A172 (cell line): ENCODE measurements around the gene TMEM175. TPM values are rescaled to one million over a fixed set of nuclear protein-coding genes. Genes with fewer than 3 reads are reported as not detected.

Experiments used
- DNase-seq: peaks from one replicate; pipeline ENCODE4 v3.0.0-alpha.2; 2015; ENCODE audit warnings: low spot score
- total RNA-seq: library from RNA; depleted of rRNA; stranded (reverse); fragments of >200 nt; shearing (Covaris generic); gene quantifications from 2 replicates; pipeline ENCODE4 v1.2.3, GENCODE V29; 2014; rRNA removed

TMEM175 gene
- total RNA-seq, 1 experiment from 2014 or later: 27.5 TPM

DNA sequence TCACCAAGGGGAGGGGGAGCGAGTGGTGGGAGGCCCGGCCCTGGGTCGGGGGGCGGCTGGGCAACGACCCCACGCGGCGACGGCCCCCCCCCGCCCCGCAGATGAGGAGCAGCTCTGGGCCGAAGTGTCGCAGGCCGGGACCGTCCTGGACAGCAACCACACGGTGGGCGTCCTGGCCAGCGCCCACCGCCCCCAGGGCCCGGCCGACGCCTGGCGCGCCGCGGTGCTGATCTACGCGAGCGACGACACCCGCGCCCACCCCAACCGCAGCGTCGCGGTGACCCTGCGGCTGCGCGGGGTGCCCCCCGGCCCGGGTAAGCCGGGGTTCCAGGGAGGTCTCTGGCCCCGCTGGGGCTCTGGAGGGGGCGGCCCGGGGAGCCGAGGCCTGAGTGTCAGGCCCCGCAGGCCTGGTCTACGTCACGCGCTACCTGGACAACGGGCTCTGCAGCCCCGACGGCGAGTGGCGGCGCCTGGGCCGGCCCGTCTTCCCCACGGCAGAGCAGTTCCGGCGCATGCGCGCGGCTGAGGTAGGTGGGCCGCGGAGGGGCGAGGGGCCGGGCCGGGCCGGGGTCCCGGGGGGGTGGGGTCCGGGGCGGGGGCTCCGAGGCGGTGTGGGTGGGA lies 70.5 kb downstream of the TMEM175 start:
- DNase-seq: no peak

GRCh38 chr4:1003271-1004070 lies 71.2 kb downstream of the TMEM175 start:
- DNase-seq: no peak

DNA sequence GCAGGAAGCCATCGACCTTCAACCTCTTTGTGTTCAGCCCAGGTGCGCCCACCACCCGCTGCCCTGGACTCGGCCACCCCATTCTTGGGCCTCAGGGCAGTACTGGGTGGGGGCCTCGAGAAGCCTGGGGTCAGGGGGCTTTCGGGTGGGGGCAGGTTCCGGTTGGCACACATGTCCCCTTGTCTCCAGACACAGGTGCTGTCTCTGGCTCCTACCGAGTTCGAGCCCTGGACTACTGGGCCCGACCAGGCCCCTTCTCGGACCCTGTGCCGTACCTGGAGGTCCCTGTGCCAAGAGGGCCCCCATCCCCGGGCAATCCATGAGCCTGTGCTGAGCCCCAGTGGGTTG lies 71.8 kb downstream of the TMEM175 start:
- DNase-seq: no peak

GRCh38 chr4:1004557-1005485 lies 72.6 kb downstream of the TMEM175 start:
- no peak for DNase-seq

- no peak for DNase-seq
These were observed 74.6 kb downstream of the TMEM175 start for GRCh38 chr4:1006856-1007255.

Other genes starting within 250 kb of the TMEM175 start
- 0.26 and 0.81 TPM in 2 replicates for gene SLC49A3, start 243.3 kb upstream of the TMEM175 start, total RNA-seq
- gene PCGF3, start 226.6 kb upstream of the TMEM175 start, total RNA-seq: 38.4 and 56.3 TPM in 2 replicates
- gene CPLX1, start 106.3 kb upstream of the TMEM175 start, total RNA-seq: 0.19 and 0.64 TPM in 2 replicates
- gene GAK, start 144 bp upstream of the TMEM175 start, total RNA-seq: 71.8 and 81.1 TPM in 2 replicates
- gene DGKQ, start 41.1 kb downstream of the TMEM175 start, total RNA-seq: 17.4 and 25.0 TPM in 2 replicates
- gene IDUA, start 54.6 kb downstream of the TMEM175 start, total RNA-seq: 14.1 and 16.1 TPM in 2 replicates
- 0.41 TPM in 1 of 2 replicates, not detected in the other for gene SLC26A1, start 60.9 kb downstream of the TMEM175 start, total RNA-seq
- 85.0 and 102 TPM in 2 replicates for gene FGFRL1, start 79.2 kb downstream of the TMEM175 start, total RNA-seq
- not detected in 2 replicates for gene RNF212, start 181.1 kb downstream of the TMEM175 start, total RNA-seq
- gene SPON2, start 240.1 kb downstream of the TMEM175 start, total RNA-seq: 7.6 and 16.2 TPM in 2 replicates